ENCODE results near the gene ZNF205.

- TF ChIP-seq TAF1 (IDR thresholded peaks at IDR 0.05; ENCODE audit: borderline replicate concordance, low read depth, low read length) (no peak), POLR2AphosphoS5 (IDR thresholded peaks at IDR 0.05; ENCODE audit: low read depth, low read length) (no peak), POLR2A (IDR thresholded peaks at IDR 0.05; ENCODE audit: low read depth, low read length) (no peak)
These were observed 10.4 kb upstream of the ZNF205 start for GRCh38 chr16:3101841-3102470.

All from GM12892 (cell line).